Fibroblast of skin of back (primary cell): ENCODE data around the gene SYTL3.
"Not testable (repeated sequence)": the region's sequence is repeated elsewhere in the genome, so short reads cannot be mapped to it uniquely, and the experiment has no call there.

Source experiments
- DNase-seq: peaks from one replicate; pipeline ENCODE4 v3.0.0-alpha.2; 2013

SYTL3 gene

GRCh38 chr6:158639056-158639455, 10.8 kb upstream of the SYTL3 start:
- DNase-seq = no peak

GRCh38 chr6:158640519-158640918, 9.3 kb upstream of the SYTL3 start:
- DNase-seq = no peak

- DNase-seq = peak; percentile 26
Observed at GRCh38 chr6:158642097-158642601, 7.7 kb upstream of the SYTL3 start.

- DNase-seq = peak; percentile 7
Observed at GRCh38 chr6:158643836-158644230, 6.0 kb upstream of the SYTL3 start.

DNA sequence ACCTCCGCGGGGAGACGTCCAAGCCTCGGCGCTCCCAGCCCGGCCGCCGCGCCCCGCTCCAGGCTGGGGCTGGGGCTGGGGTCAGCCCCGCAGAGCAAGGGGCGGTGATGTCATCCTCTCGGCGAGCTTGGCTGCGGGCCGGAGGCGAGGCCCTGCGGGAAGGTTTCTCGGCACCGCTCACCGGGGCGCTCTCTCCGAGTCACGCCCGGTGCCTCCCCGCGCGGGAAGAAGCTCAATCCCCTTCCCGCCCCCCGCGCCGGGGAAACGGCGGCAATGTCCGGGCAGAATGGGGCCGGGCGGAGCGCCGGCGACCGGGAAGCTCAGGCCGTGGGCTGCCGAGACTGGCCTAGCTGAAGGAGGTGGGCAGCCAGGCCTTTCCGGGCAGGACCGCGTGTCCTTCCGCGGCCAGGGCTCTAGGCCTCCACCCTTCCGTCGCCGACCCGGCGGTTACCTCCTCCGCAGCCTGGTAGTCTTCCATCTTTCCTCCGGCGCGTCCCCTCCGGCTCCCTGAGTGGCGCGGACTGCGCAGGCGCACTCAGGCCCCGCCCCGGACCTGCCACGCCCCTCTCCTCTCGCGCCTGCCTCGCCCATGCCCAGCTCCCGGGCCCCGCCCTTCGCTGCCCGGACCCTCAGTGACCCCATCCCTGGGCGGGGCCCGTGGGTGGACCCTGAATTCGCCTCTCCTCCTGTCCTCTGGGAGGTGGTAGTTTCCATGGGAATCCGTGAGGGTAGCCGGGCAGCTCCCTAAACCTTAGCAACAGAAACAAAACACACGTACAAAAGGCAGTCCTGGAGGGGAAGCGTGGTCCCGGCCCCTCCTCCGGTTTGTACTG, 5.4 kb upstream of the SYTL3 start, which contains the start of gene DYNLT1:
Gene DYNLT1 (minus strand): TSS at position 513 of the 833 bp plus-strand sequence. CDS start 35 bp downstream, at position 478.
- peak; percentile 90 for DNase-seq

GRCh38 chr6:158645064-158646022, 4.5 kb upstream of the SYTL3 start:
- DNase-seq = no peak

GRCh38 chr6:158646023-158646910, 3.6 kb upstream of the SYTL3 start:
- DNase-seq = no peak

DNA sequence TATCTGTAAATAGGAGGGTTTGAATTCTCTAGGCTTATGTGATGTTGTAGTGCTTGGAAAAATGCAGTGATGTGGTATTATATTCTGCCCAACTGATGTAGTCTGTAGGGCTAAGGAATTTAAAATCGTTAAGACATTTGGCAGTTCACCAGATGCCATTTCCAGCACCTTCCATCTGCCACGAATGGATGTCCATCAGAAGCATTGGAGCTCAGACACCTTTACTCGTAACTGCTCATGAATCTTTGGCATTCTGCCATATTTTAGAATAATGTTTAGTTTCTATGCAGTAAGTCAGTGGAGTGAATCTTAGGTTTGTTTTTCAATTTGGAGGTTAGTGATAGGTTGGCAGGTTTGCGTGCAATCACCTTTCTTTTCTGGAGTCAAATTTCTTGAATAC, 2.4 kb upstream of the SYTL3 start:
- DNase-seq = peak; percentile 32

GRCh38 chr6:158648682-158649131, 1.1 kb upstream of the SYTL3 start:
- DNase-seq = peak; percentile 96

GRCh38 chr6:158651981-158652737, 2.3 kb downstream of the SYTL3 start:
- not testable (repeated sequence) for DNase-seq

- DNase-seq = peak; percentile 59
Observed at GRCh38 chr6:158653577-158654354, 3.9 kb downstream of the SYTL3 start.

DNA sequence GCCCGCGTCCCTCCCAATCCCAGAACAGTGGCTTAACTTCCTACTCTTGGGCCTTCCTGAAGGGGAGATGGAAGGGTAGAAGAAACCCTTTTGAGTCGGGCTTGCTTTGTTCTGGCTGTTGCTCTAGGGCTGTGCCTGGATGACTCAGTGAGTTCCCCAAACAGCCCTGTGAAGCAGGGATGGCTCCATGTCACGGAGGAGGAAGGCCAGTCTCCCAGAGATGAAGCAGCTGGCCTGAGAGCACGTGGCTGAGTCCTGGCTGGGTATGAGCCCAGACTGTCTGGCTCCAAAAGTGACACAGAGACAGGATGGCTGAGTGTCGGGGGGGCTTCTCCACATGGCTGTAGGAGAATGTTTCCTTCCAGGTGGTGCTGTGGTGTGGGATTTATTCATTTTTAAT, 4.6 kb downstream of the SYTL3 start:
- peak; percentile 89 for DNase-seq

- peak; percentile 81 for DNase-seq
Observed at GRCh38 chr6:158654960-158655489, 5.2 kb downstream of the SYTL3 start.

- no peak for DNase-seq
Observed at GRCh38 chr6:158655569-158656450, 6.0 kb downstream of the SYTL3 start.

GRCh38 chr6:158656986-158657385, 7.1 kb downstream of the SYTL3 start:
- peak; percentile 28 for DNase-seq

DNA sequence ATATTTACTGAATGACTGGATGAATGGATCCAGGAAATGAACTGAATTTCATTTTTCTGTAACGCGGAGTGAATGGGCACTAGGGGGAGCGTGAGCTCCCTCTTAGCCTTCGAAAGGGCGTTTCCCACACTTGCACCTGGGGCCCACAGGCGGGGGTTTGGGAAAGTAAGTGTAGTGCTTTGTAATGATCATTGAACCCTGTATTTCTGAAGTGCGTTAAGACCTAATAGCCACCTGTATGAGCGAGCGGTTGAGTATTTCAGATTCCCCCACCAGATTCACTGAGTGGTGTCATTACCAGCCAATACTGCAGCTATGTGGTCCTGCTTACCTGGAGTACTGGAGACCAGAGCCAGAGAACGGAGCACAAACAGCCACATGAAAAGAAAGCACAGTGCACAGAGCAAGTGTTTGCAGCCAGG, 10.5 kb downstream of the SYTL3 start:
- peak; percentile 23 for DNase-seq

GRCh38 chr6:158661156-158661685, 11.4 kb downstream of the SYTL3 start:
- DNase-seq = no peak

DNA sequence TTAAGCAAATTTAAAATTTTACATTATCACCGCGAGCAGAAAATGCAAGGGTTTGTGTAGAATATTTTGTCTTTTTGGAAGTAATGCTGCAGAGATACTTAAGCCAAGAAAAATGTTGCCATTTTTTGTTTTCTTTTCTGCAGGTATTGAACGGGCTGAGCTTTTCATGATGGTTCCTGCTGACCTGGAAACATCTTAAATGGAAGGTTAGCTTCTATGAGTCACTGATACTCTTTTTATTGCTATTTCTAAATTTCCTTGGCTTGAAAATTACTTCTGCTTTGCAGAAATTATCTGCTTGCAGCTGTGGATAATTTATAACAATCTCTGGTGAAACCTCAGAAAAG, 12.7 kb downstream of the SYTL3 start:
- DNase-seq = no peak
